IMR-90 (cell line): Measurements from ENCODE around the gene MAGI2.

Source experiments
- MAFK ChIP-seq: IDR thresholded peaks from 2 replicates; pipeline ENCODE4 v1.6.1; 2012; ENCODE audit warnings: low read depth, low read length, improper control_type of control experiment
- POLR2A ChIP-seq: IDR thresholded peaks from 2 replicates; pipeline ENCODE4 v1.6.1; 2012; ENCODE audit warnings: mild to moderate bottlenecking, low read depth, low read length
- RAD21 ChIP-seq: IDR thresholded peaks from 2 replicates; pipeline ENCODE4 v1.6.1; 2012; ENCODE audit warnings: low read length, improper control_type of control experiment
- RFX5 ChIP-seq: IDR thresholded peaks from 2 replicates; pipeline ENCODE4 v1.8.0; 2012; ENCODE audit warnings: low read depth, mild to moderate bottlenecking, low read length, moderate library complexity
- SMC3 ChIP-seq: fragments of 150-350 bp; IDR thresholded peaks from 2 replicates; pipeline ENCODE4 v1.6.1; 2016; ENCODE audit warnings: low read depth, mild to moderate bottlenecking, antibody characterized with exemption, low read length, moderate library complexity
- TF ChIP-seq, protein P1 (sequence below): conservative IDR thresholded peaks from 2 replicates; pipeline ENCODE4 v1.5.1; 2012; ENCODE audit warnings: mild to moderate bottlenecking, low read depth, low read length, improper control_type of control experiment
- TF ChIP-seq, protein P2 (sequence below): fragments of 150-350 bp; IDR thresholded peaks from 2 replicates; pipeline ENCODE4 v1.6.1; 2017; ENCODE audit warnings: mild to moderate bottlenecking, antibody characterized with exemption, low read length, low read depth

DNA sequence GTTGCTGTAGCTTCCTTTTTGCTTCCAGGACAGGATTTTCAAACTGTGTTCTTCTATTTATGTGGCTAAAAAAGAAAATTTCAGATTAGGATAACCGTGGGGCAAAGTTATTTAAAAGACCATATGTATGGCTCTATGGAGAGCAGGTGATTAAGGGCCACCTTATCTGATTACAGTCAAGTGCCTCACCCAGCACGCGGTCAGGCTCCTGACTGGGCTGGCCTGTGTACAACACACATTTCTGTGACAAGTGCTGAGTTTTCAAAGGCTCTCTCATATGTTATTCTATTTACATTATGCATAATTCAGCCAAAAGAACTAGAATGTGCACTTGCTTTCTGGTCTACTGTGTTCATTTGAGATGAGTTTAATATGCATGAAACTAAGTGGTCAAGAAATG lies 1107.5 kb downstream of the MAGI2 start:
- TF ChIP-seq RAD21 (no peak), RFX5 (no peak), SMC3 (no peak), POLR2A (no peak), MAFK (no peak)
- TF ChIP-seq, protein P1, sequence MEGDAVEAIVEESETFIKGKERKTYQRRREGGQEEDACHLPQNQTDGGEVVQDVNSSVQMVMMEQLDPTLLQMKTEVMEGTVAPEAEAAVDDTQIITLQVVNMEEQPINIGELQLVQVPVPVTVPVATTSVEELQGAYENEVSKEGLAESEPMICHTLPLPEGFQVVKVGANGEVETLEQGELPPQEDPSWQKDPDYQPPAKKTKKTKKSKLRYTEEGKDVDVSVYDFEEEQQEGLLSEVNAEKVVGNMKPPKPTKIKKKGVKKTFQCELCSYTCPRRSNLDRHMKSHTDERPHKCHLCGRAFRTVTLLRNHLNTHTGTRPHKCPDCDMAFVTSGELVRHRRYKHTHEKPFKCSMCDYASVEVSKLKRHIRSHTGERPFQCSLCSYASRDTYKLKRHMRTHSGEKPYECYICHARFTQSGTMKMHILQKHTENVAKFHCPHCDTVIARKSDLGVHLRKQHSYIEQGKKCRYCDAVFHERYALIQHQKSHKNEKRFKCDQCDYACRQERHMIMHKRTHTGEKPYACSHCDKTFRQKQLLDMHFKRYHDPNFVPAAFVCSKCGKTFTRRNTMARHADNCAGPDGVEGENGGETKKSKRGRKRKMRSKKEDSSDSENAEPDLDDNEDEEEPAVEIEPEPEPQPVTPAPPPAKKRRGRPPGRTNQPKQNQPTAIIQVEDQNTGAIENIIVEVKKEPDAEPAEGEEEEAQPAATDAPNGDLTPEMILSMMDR = no peak
- TF ChIP-seq, protein P2, sequence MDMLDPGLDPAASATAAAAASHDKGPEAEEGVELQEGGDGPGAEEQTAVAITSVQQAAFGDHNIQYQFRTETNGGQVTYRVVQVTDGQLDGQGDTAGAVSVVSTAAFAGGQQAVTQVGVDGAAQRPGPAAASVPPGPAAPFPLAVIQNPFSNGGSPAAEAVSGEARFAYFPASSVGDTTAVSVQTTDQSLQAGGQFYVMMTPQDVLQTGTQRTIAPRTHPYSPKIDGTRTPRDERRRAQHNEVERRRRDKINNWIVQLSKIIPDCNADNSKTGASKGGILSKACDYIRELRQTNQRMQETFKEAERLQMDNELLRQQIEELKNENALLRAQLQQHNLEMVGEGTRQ = no peak
